Liver (tissue), 9 donors: Measurements from ENCODE around the gene CHAF1B. TPM values are rescaled to one million over a fixed set of nuclear protein-coding genes. Genes with fewer than 3 reads are reported as not detected.
"Not testable (repeated sequence)": the region's sequence is repeated elsewhere in the genome, so short reads cannot be mapped to it uniquely, and the experiment has no call there.

Experiments
- DNase-seq: peaks from one replicate; pipeline ENCODE4 v3.0.0-alpha.2; 2017; ENCODE audit warnings: low spot score
- H3K27ac ChIP-seq, 2 donors: one replicate each; pipeline ENCODE4 v1.7.0; 2013; ENCODE audit warnings: inconsistent platforms in 2 of 2, low read length in 2 of 2, control low read depth in 1 of 2, low read depth in 1 of 2, mild to moderate bottlenecking in 1 of 2
- H3K27me3 ChIP-seq, 4 donors: one replicate each; pipeline versions ENCODE4 v1.6.1 to v1.7.0; 2013; ENCODE audit warnings: low read length in 3 of 4, inconsistent platforms in 1 of 4, mild to moderate bottlenecking in 1 of 4, moderate library complexity in 1 of 4; ENCODE audit not compliant: control insufficient read depth in 4 of 4, insufficient read depth in 4 of 4
- H3K36me3 ChIP-seq, 4 donors: one replicate each; pipeline versions ENCODE4 v1.6.1 to v1.7.0; 2013; ENCODE audit warnings: low read length in 3 of 4, mild to moderate bottlenecking in 3 of 4, low read depth in 1 of 4, moderate library complexity in 1 of 4; ENCODE audit not compliant: control insufficient read depth in 4 of 4, insufficient read depth in 3 of 4
- H3K4me1 ChIP-seq, 4 donors: one replicate each; pipeline versions ENCODE4 v1.6.1 to v1.7.0; 2013; ENCODE audit warnings: low read length in 3 of 4, mild to moderate bottlenecking in 3 of 4, moderate library complexity in 1 of 4; ENCODE audit not compliant: control insufficient read depth in 4 of 4, insufficient read depth in 4 of 4
- H3K4me3 ChIP-seq, 3 donors: one replicate each; pipeline versions ENCODE4 v1.6.1 to v1.7.0; 2013; ENCODE audit warnings: low read length in 3 of 3, control low read depth in 1 of 3, low read depth in 1 of 3, mild to moderate bottlenecking in 1 of 3
- H3K9ac ChIP-seq, 2 donors: one replicate each; pipeline ENCODE4 v1.7.0; 2013; ENCODE audit warnings: low read length in 2 of 2, mild to moderate bottlenecking in 2 of 2, moderate library complexity in 2 of 2, control low read depth in 1 of 2, low read depth in 1 of 2
- H3K9me3 ChIP-seq, 4 donors: one replicate each; pipeline versions ENCODE4 v1.6.1 to v1.7.0; 2013; ENCODE audit warnings: low read length in 3 of 4; ENCODE audit not compliant: control insufficient read depth in 4 of 4
- ATF3 ChIP-seq: IDR thresholded peaks from 2 replicates; pipeline ENCODE4 v1.6.1; 2016; ENCODE audit warnings: antibody characterized with exemption
- CTCF ChIP-seq: fragments of 150-350 bp; IDR thresholded peaks from 2 replicates; pipeline ENCODE4 v1.5.1; 2017; ENCODE audit warnings: improper control_type of control experiment, low read depth, low read length; ENCODE audit not compliant: missing input control
- EGR1 ChIP-seq, 2 donors: IDR thresholded peaks; 2 replicates each; pipeline ENCODE4 v1.6.1; 2016 to 2018; ENCODE audit warnings: antibody characterized with exemption in 2 of 2, low read depth in 2 of 2
- FOXA1 ChIP-seq: IDR thresholded peaks from 2 replicates; pipeline ENCODE4 v1.6.1; 2016; ENCODE audit warnings: antibody characterized with exemption
- FOXA2 ChIP-seq: IDR thresholded peaks from 2 replicates; pipeline ENCODE4 v1.6.1; 2016; ENCODE audit warnings: antibody characterized with exemption
- GABPA ChIP-seq, 2 donors: IDR thresholded peaks in 1 of 2; conservative IDR thresholded peaks in 1 of 2; 2 replicates each; pipeline ENCODE4 v1.6.1; 2016; ENCODE audit warnings: antibody characterized with exemption in 2 of 2, mild to moderate bottlenecking in 1 of 2, moderate library complexity in 1 of 2
- HNF4G ChIP-seq: IDR thresholded peaks from 2 replicates; pipeline ENCODE4 v1.6.1; 2016; ENCODE audit warnings: antibody characterized with exemption
- MAX ChIP-seq: IDR thresholded peaks from 2 replicates; pipeline ENCODE4 v1.6.1; 2016; ENCODE audit warnings: antibody characterized with exemption
- NR2F2 ChIP-seq: IDR thresholded peaks from 2 replicates; pipeline ENCODE4 v1.6.1; 2016; ENCODE audit warnings: antibody characterized with exemption
- RAD21 ChIP-seq, 2 donors: IDR thresholded peaks; 2 replicates each; pipeline ENCODE4 v1.6.1; 2016; ENCODE audit warnings: antibody characterized with exemption in 2 of 2, mild to moderate bottlenecking in 2 of 2
- REST ChIP-seq: IDR thresholded peaks from 2 replicates; pipeline ENCODE4 v1.6.1; 2016; ENCODE audit warnings: antibody characterized with exemption, mild to moderate bottlenecking
- RXRA ChIP-seq, 2 donors: IDR thresholded peaks; 2 replicates each; pipeline ENCODE4 v1.6.1; 2017 to 2018; ENCODE audit warnings: antibody characterized with exemption in 2 of 2, mild to moderate bottlenecking in 1 of 2
- SP1 ChIP-seq: IDR thresholded peaks from 2 replicates; pipeline ENCODE4 v1.6.1; 2018; ENCODE audit warnings: antibody characterized with exemption, mild to moderate bottlenecking
- ZBTB33 ChIP-seq: IDR thresholded peaks from 2 replicates; pipeline ENCODE4 v1.6.1; 2016; ENCODE audit warnings: antibody characterized with exemption
- WGBS: extraction: QIAGEN DNeasy Blood & Tissue Kit; methylation state at CpG from one replicate; pipeline ENCODE4 v1.1.7; 2013; 5-methylcytosine and 5-hydroxymethylcytosine counted together
- polyA plus RNA-seq, 2 donors: library from polyadenylated mRNA; stranded (reverse) in 1 of 2; unstranded in 1 of 2; fragments of 200-250 nt in 1 of 2; fragments of >200 nt in 1 of 2; fragmentation: Nextera tagmentation in 1 of 2; extraction: Ambion mirVana in 1 of 2; gene quantifications; one replicate each; pipeline versions ENCODE4 v1.2.1 to v1.2.3, GENCODE V29; 2013 to 2015
- total RNA-seq, 2 donors: library from RNA; depleted of rRNA; stranded (reverse); fragments of >200 nt; gene quantifications; one replicate each; pipeline ENCODE4 v1.2.3, GENCODE V29; 2014
- donor health status: healthy.
- donor health status: healthy.
- donor health status: healthy.
- donor health status: healthy.
- donor health status: healthy.

CHAF1B gene
- total and polyA plus RNA-seq, 4 donors: 0.33 to 2.7 (median 0.49) TPM

- no peaks in the 10 kb centered on the region for H3K36me3 ChIP-seq
- H3K4me1 ChIP-seq: no peaks in the 10 kb centered on the region
- H3K9me3 ChIP-seq: no peaks in the 10 kb centered on the region
- no peak overlapping the region for H3K27ac ChIP-seq
- DNase-seq: no peak
- H3K27me3 ChIP-seq: no peaks in the 10 kb centered on the region
- 81% methylated on average over 5 of the region's 5 CpGs for WGBS
- no peak overlapping the region for H3K4me3 ChIP-seq
- TF ChIP-seq MAX (no peak), RAD21 (IDR thresholded peaks at IDR 0.05) (no peak), NR2F2 (no peak), FOXA2 (no peak), SP1 (no peak), HNF4G (no peak)
- no peak overlapping the region for H3K9ac ChIP-seq
Measured at GRCh38 chr21:36397606-36398005, 12.4 kb downstream of the CHAF1B start.

- not testable (repeated sequence) for H3K27me3 ChIP-seq, H3K9ac ChIP-seq, DNase-seq, H3K4me1 ChIP-seq, H3K9me3 ChIP-seq, H3K36me3 ChIP-seq, H3K27ac ChIP-seq, H3K4me3 ChIP-seq
- WGBS: 98% methylated on average over 9 of the region's 9 CpGs
Measured at GRCh38 chr21:36399736-36400135, 14.5 kb downstream of the CHAF1B start.

GRCh38 chr21:36400719-36401118, 15.5 kb downstream of the CHAF1B start:
- H3K9me3 ChIP-seq: no peaks in the 10 kb centered on the region
- no peak overlapping the region for H3K4me3 ChIP-seq
- H3K9ac ChIP-seq: no peak overlapping the region
- H3K27me3 ChIP-seq: no peaks in the 10 kb centered on the region
- no peak for DNase-seq
- TF ChIP-seq FOXA2 (no peak), RXRA (IDR thresholded peaks at IDR 0.05) (no peak)
- no peaks in the 10 kb centered on the region for H3K4me1 ChIP-seq
- 97% methylated on average over 8 of the region's 8 CpGs for WGBS
- H3K27ac ChIP-seq: no peak overlapping the region
- H3K36me3 ChIP-seq: no peaks in the 10 kb centered on the region

GRCh38 chr21:36402339-36402738, 17.1 kb downstream of the CHAF1B start:
- Histone ChIP-seq H3K9ac (no peak overlapping the region), H3K9me3 (no peaks in the 10 kb centered on the region), H3K36me3 (no peaks in the 10 kb centered on the region), H3K27me3 (no peaks in the 10 kb centered on the region), H3K4me1 (no peaks in the 10 kb centered on the region), H3K4me3 (no peak overlapping the region), H3K27ac (no peak overlapping the region)
- 89% methylated on average over 1 of the region's 1 CpG for WGBS
- DNase-seq: no peak
- TF ChIP-seq NR2F2 (no peak), HNF4G (no peak), CTCF (no peak), ATF3 (no peak), RXRA (IDR thresholded peaks at IDR 0.05) (no peak), GABPA (IDR thresholded peaks at IDR 0.05 in 1 of 2, conservative IDR thresholded peaks at IDR 0.05 in 1 of 2) (no peak), FOXA1 (no peak), RAD21 (IDR thresholded peaks at IDR 0.05) (no peak), SP1 (no peak), EGR1 (IDR thresholded peaks at IDR 0.05; ENCODE audit: low read depth in 2 of 2) (no peak), ZBTB33 (no peak), REST (no peak)
